GM19455 (cell line): Measurements from ENCODE around the gene RBP7.
"Not testable (repeated sequence)": the region's sequence is repeated elsewhere in the genome, so short reads cannot be mapped to it uniquely, and the experiment has no call there.

Experiments used
- ATAC-seq: cut with Tn5 transposase; IDR thresholded peaks from one replicate; pipeline ENCODE4 v1.9.1; 2021; ENCODE audit not compliant: unreplicated experiment

Gene RBP7

GRCh38 chr1:10028956-10029500, 32.0 kb downstream of the RBP7 start:
- ATAC-seq, result not testable (repeated sequence)

GRCh38 chr1:10031461-10031860, 34.4 kb downstream of the RBP7 start:
- no peak for ATAC-seq

GRCh38 chr1:10032590-10033358, 35.7 kb downstream of the RBP7 start, which contains the start of gene UBE4B:
Gene UBE4B, plus strand, starts transcription at chr1:10032958. Its CDS starts 713 bp downstream, at chr1:10033671.
- peak; percentile 91 for ATAC-seq

GRCh38 chr1:10033359-10033845, 36.4 kb downstream of the RBP7 start:
- peak; percentile 20 for ATAC-seq

GRCh38 chr1:10042746-10043145, 45.7 kb downstream of the RBP7 start:
- no peak for ATAC-seq

- no peak for ATAC-seq
Measured at GRCh38 chr1:10045480-10046355, 48.7 kb downstream of the RBP7 start.

- no peak for ATAC-seq
Measured at GRCh38 chr1:10046356-10047085, 49.5 kb downstream of the RBP7 start.

- ATAC-seq, result no peak
Measured at GRCh38 chr1:10048601-10049000, 51.6 kb downstream of the RBP7 start.

- no peak for ATAC-seq
Measured at GRCh38 chr1:10050611-10051010, 53.6 kb downstream of the RBP7 start.

- no peak for ATAC-seq
Measured at GRCh38 chr1:10051656-10052055, 54.6 kb downstream of the RBP7 start.

GRCh38 chr1:10052347-10052746, 55.3 kb downstream of the RBP7 start:
- ATAC-seq, result no peak

GRCh38 chr1:10054465-10054864, 57.4 kb downstream of the RBP7 start:
- ATAC-seq, result no peak

- ATAC-seq, result no peak
Measured at GRCh38 chr1:10056599-10056987, 59.6 kb downstream of the RBP7 start.

GRCh38 chr1:10057343-10057742, 60.3 kb downstream of the RBP7 start:
- ATAC-seq, result no peak

GRCh38 chr1:10057796-10058195, 60.8 kb downstream of the RBP7 start:
- ATAC-seq, result no peak

- ATAC-seq, result no peak
Measured at GRCh38 chr1:10059342-10059718, 62.3 kb downstream of the RBP7 start.

GRCh38 chr1:10060311-10061100, 63.5 kb downstream of the RBP7 start:
- ATAC-seq, result no peak

- ATAC-seq, result no peak
Measured at GRCh38 chr1:10061276-10061675, 64.2 kb downstream of the RBP7 start.

GRCh38 chr1:10063878-10064277, 66.8 kb downstream of the RBP7 start:
- no peak for ATAC-seq
